Panc1 (cell line): ENCODE results near the gene ARSG.

Experiments
- CTCF ChIP-seq: fragments of 450-650 bp; IDR thresholded peaks from 2 replicates; pipeline ENCODE4 v1.5.1; 2017; ENCODE audit warnings: mild to moderate bottlenecking
- POLR2AphosphoS5 ChIP-seq: IDR thresholded peaks from 2 replicates; pipeline ENCODE4 v1.6.1; 2012; ENCODE audit warnings: mild to moderate bottlenecking, low read depth, low read length, moderate library complexity
- SIN3A ChIP-seq: IDR thresholded peaks from 2 replicates; pipeline ENCODE4 v1.6.1; 2012; ENCODE audit warnings: low read depth, mild to moderate bottlenecking, low read length, moderate library complexity, borderline replicate concordance; ENCODE audit not compliant: insufficient read depth
- TCF7L2 ChIP-seq: IDR thresholded peaks from 2 replicates; pipeline ENCODE4 v1.6.1; 2011; ENCODE audit warnings: mild to moderate bottlenecking, low read depth, low read length, inconsistent platforms
- TF ChIP-seq, protein P1 (sequence below), 2 experiments: IDR thresholded peaks; 2 replicates each; pipeline ENCODE4 v1.6.1; 2011 to 2012; ENCODE audit warnings: low read depth in 2 of 2, control low read depth in 1 of 2, low read length in 1 of 2, mild to moderate bottlenecking in 1 of 2, moderate library complexity in 1 of 2; ENCODE audit not compliant: insufficient read depth in 1 of 2

DNA sequence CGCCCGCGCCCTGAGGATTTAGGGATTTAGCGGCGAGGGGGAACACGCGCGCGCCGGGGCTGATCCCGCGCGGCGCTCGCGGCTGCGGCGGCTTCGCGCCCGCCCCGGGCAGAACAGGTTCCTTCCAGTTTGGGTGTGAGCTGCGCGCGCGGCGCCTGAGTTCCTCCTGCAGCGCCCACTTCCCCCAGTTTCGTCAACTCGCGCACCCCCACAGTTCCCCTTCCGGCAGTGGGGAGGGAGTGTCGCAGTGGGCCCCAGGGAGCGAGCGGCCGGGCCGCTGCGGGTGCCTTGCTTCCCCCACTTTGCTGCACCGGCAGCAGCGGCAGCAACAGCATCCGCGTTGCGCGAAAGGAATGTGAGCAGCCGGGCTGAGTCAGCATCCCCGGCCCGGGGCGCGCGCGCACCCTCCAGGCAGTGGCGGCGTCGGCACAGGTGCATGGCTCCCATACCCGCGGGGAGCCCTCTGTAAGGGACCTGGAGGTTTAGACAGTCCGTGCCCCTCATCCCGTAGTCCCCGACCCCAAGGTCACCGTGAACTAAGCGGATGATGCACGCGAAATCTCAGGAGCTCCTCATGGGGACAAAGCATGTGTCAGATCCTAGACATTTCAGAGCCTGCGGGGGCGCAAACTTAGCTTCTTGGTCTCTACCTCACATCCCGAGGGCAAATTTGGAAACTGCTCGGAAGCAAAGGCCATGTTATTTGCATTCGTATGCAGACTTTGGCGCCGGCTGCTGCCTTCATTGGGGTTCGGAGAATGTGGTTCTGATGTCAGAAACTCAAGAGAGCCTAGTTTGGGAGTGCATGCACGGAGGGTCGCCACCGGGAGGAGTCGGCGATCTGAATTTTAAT is 767 bp downstream of the ARSG start:
- TF ChIP-seq CTCF (no peak; the same call in 1 of the 2 replicates), POLR2AphosphoS5 (no peak), SIN3A (no peak), TCF7L2 (no peak)
- TF ChIP-seq, protein P1, sequence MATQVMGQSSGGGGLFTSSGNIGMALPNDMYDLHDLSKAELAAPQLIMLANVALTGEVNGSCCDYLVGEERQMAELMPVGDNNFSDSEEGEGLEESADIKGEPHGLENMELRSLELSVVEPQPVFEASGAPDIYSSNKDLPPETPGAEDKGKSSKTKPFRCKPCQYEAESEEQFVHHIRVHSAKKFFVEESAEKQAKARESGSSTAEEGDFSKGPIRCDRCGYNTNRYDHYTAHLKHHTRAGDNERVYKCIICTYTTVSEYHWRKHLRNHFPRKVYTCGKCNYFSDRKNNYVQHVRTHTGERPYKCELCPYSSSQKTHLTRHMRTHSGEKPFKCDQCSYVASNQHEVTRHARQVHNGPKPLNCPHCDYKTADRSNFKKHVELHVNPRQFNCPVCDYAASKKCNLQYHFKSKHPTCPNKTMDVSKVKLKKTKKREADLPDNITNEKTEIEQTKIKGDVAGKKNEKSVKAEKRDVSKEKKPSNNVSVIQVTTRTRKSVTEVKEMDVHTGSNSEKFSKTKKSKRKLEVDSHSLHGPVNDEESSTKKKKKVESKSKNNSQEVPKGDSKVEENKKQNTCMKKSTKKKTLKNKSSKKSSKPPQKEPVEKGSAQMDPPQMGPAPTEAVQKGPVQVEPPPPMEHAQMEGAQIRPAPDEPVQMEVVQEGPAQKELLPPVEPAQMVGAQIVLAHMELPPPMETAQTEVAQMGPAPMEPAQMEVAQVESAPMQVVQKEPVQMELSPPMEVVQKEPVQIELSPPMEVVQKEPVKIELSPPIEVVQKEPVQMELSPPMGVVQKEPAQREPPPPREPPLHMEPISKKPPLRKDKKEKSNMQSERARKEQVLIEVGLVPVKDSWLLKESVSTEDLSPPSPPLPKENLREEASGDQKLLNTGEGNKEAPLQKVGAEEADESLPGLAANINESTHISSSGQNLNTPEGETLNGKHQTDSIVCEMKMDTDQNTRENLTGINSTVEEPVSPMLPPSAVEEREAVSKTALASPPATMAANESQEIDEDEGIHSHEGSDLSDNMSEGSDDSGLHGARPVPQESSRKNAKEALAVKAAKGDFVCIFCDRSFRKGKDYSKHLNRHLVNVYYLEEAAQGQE (IDR thresholded peaks at IDR 0.05; ENCODE audit: insufficient read depth in 1 of 2, low read depth in 2 of 2, low read length in 1 of 2) = no peak
